HepG2 (cell line): ENCODE data around the gene GGA1. TPM values are rescaled to one million over a fixed set of nuclear protein-coding genes. Genes with fewer than 3 reads are reported as not detected.
A peak's percentile ranks its signal among the peaks of the same experiment; 100 is the strongest.

Source experiments
- CBX1 ChIP-seq: IDR thresholded peaks from one replicate; pipeline ENCODE4 v1.6.1; 2016; ENCODE audit warnings: antibody characterized with exemption, low read depth
- CHD4 ChIP-seq: fragments of 200-600 bp; sonication (generic); IDR thresholded peaks from 2 replicates; pipeline ENCODE4 v1.7.0; 2017; ENCODE audit warnings: mild to moderate bottlenecking, low read length, borderline replicate concordance
- CREB3 ChIP-seq: sonication (generic); formaldehyde crosslinking; IDR thresholded peaks from 2 replicates; pipeline ENCODE4 v1.5.0; 2020; ENCODE audit warnings: missing genetic modification reagents
- HOXA3 ChIP-seq: sonication (generic); formaldehyde crosslinking; IDR thresholded peaks from 2 replicates; pipeline ENCODE4 v1.5.0; 2020; ENCODE audit warnings: missing genetic modification reagents
- JDP2 ChIP-seq: sonication (generic); formaldehyde crosslinking; IDR thresholded peaks from 2 replicates; pipeline ENCODE4 v1.8.1; 2022; ENCODE audit warnings: missing genetic modification reagents, borderline replicate concordance
- KAT7 ChIP-seq: IDR thresholded peaks from 2 replicates; pipeline ENCODE4 v1.6.1; 2018; ENCODE audit warnings: borderline replicate concordance, missing compliant biosample characterization
- NFIB ChIP-seq: sonication (generic); formaldehyde crosslinking; IDR thresholded peaks from 2 replicates; pipeline ENCODE4 v1.9.0; 2021; ENCODE audit warnings: missing genetic modification reagents, mild to moderate bottlenecking, borderline replicate concordance
- NONO ChIP-seq, 2 experiments: fragments of 450-650 bp in 1 of 2; sonication (generic) in 1 of 2; formaldehyde crosslinking in 1 of 2; IDR thresholded peaks in 1 of 2; conservative IDR thresholded peaks in 1 of 2; 2 replicates each; pipeline versions ENCODE4 v1.6.1 to v1.8.0; 2017 to 2022; ENCODE audit warnings: mild to moderate bottlenecking in 1 of 2, missing genetic modification reagents in 1 of 2, moderate library complexity in 1 of 2
- PAX8 ChIP-seq: sonication (generic); formaldehyde crosslinking; IDR thresholded peaks from 2 replicates; pipeline ENCODE4 v1.8.0; 2022; ENCODE audit warnings: mild to moderate bottlenecking, missing genetic modification reagents, borderline replicate concordance
- PRDM15 ChIP-seq: sonication (generic); formaldehyde crosslinking; IDR thresholded peaks from 2 replicates; pipeline ENCODE4 v1.4.0; 2020; ENCODE audit warnings: missing genetic modification reagents
- REPIN1 ChIP-seq: sonication (generic); formaldehyde crosslinking; IDR thresholded peaks from 2 replicates; pipeline ENCODE4 v1.8.0; 2022; ENCODE audit warnings: missing genetic modification reagents, low read depth, mild to moderate bottlenecking, borderline replicate concordance
- REXO4 ChIP-seq: sonication (generic); formaldehyde crosslinking; IDR thresholded peaks from 2 replicates; pipeline ENCODE4 v1.8.0; 2022; ENCODE audit warnings: missing genetic modification reagents, mild to moderate bottlenecking, borderline replicate concordance
- RFX1 ChIP-seq: fragments of 450-650 bp; IDR thresholded peaks from 2 replicates; pipeline ENCODE4 v1.6.1; 2017
- SMC3 ChIP-seq: IDR thresholded peaks from 2 replicates; pipeline ENCODE4 v1.6.1; 2011; ENCODE audit warnings: low read length, improper control_type of control experiment
- SNAI1 ChIP-seq: sonication (generic); formaldehyde crosslinking; IDR thresholded peaks from 2 replicates; pipeline ENCODE4 v1.5.0; 2020; ENCODE audit warnings: mild to moderate bottlenecking, missing genetic modification reagents, borderline replicate concordance
- TCF12 ChIP-seq, 2 experiments: fragments of 450-650 bp in 1 of 2; sonication (generic) in 1 of 2; formaldehyde crosslinking in 1 of 2; IDR thresholded peaks; 2 replicates each; pipeline versions ENCODE4 v1.6.1 to v1.8.0; 2017 to 2022; ENCODE audit warnings: antibody characterized with exemption in 1 of 2, mild to moderate bottlenecking in 1 of 2, missing genetic modification reagents in 1 of 2, moderate library complexity in 1 of 2
- TFAP4 ChIP-seq: sonication (generic); IDR thresholded peaks from 2 replicates; pipeline ENCODE4 v1.6.1; 2016; ENCODE audit warnings: low read depth, borderline replicate concordance
- ZMYM3 ChIP-seq: sonication (generic); formaldehyde crosslinking; IDR thresholded peaks from 2 replicates; pipeline ENCODE4 v1.5.1; 2020; ENCODE audit warnings: mild to moderate bottlenecking, missing genetic modification reagents
- ZNF121 ChIP-seq: sonication (generic); formaldehyde crosslinking; IDR thresholded peaks from 2 replicates; pipeline ENCODE4 v1.5.0; 2020; ENCODE audit warnings: mild to moderate bottlenecking, missing genetic modification reagents
- ZNF180 ChIP-seq: sonication (generic); formaldehyde crosslinking; IDR thresholded peaks from 2 replicates; pipeline ENCODE4 v1.4.0; 2020; ENCODE audit warnings: low read depth, missing genetic modification reagents, borderline replicate concordance
- ZNF770 ChIP-seq: sonication (generic); formaldehyde crosslinking; IDR thresholded peaks from 2 replicates; pipeline ENCODE4 v1.5.0; 2020; ENCODE audit warnings: mild to moderate bottlenecking, missing genetic modification reagents
- polyA plus RNA-seq, 8 experiments: library from polyadenylated mRNA; depleted of rRNA in 3 of 8; stranded (reverse) in 7 of 8; unstranded in 1 of 8; fragments of >200 nt; fragmentation: Illumina TruSeq in 4 of 8; extraction: Trizol in 4 of 8; gene quantifications; 2 replicates each; pipeline versions ENCODE4 v1.2.1 to v1.2.3, GENCODE V29; 2011 to 2016; ENCODE audit warnings: low read depth in 4 of 8, missing spikeins in 1 of 8, mixed read lengths in 1 of 8; ENCODE audit not compliant: insufficient read depth in 1 of 8
- total RNA-seq, 5 experiments: library from RNA; depleted of rRNA; stranded (reverse); fragments of >200 nt; fragmentation: Illumina TruSeq; extraction: Trizol; gene quantifications; 2 replicates each; pipeline ENCODE4 v1.2.3, GENCODE V29; 2016; ENCODE audit warnings: low read depth in 1 of 5

Gene GGA1
- total and polyA plus RNA-seq, 2 of the 13 experiments (the other 11 are each of a cell fraction or from before 2014, with no cell fraction given) = 29.1 to 87.2 TPM

- no peak for TF ChIP-seq HOXA3 (CRISPR knock-in tag)
- TF ChIP-seq ZNF770 (CRISPR knock-in tag) = peak; percentile 69; the same call in 1 of the 2 replicates
- no peak for TF ChIP-seq CREB3
- TF ChIP-seq TCF12 (IDR thresholded peaks at IDR 0.05) = no peak
- TF ChIP-seq TCF12 (CRISPR knock-in tag; IDR thresholded peaks at IDR 0.05) = no peak
- no peak for TF ChIP-seq CBX1
- TF ChIP-seq ZNF121 (CRISPR knock-in tag) = peak; percentile 87
- 0 out of 2 replicates have a peak, but pooled peaks have one; percentile 14 for TF ChIP-seq ZMYM3 (CRISPR knock-in tag)
- TF ChIP-seq ZNF180 (CRISPR knock-in tag) = no peak
- no peak for TF ChIP-seq CHD4
- no peak for TF ChIP-seq PRDM15
- no peak for TF ChIP-seq SMC3
- TF ChIP-seq REPIN1 = no peak
- no peak for TF ChIP-seq JDP2 (CRISPR knock-in tag)
- TF ChIP-seq REXO4 = no peak
- TF ChIP-seq NONO (IDR thresholded peaks at IDR 0.05) = no peak
- TF ChIP-seq NONO (CRISPR knock-in tag; conservative IDR thresholded peaks at IDR 0.05) = no peak
- no peak for TF ChIP-seq TFAP4
- no peak for TF ChIP-seq RFX1
- TF ChIP-seq KAT7 = no peak
- no peak for TF ChIP-seq SNAI1 (CRISPR knock-in tag)
- no peak for TF ChIP-seq PAX8 (CRISPR knock-in tag)
- TF ChIP-seq NFIB = no peak
Observed at GRCh38 chr22:37575490-37576003, 33.1 kb upstream of the GGA1 start (continued).
